ENCODE data around the gene SLC26A8.
"Not testable (repeated sequence)": the region's sequence is repeated elsewhere in the genome, so short reads cannot be mapped to it uniquely, and the experiment has no call there.

The SLC26A8 gene

GRCh38 chr6:35980991-35981645 is 43.3 kb downstream of the SLC26A8 start:
- H3K9me3 ChIP-seq (ENCODE audit: control insufficient read depth, insufficient read depth, low read length): no peaks in the 10 kb centered on the region
- no peaks in the 10 kb centered on the region for H3K27me3 ChIP-seq (ENCODE audit: control insufficient read depth, insufficient read depth, low read length)
- H3K4me1 ChIP-seq (ENCODE audit: control insufficient read depth, insufficient read depth, low read length): peaks cover 6% of the 10 kb centered on the region
- no peak overlapping the region for H3K4me3 ChIP-seq (ENCODE audit: low read depth, low read length)
- H3K36me3 ChIP-seq (ENCODE audit: control insufficient read depth, insufficient read depth, low read length): no peaks in the 10 kb centered on the region
- no peak overlapping the region for H3K9ac ChIP-seq (ENCODE audit: low read depth, low read length)

GRCh38 chr6:35980126-35980525 is 44.3 kb downstream of the SLC26A8 start:
- not testable (repeated sequence) for H3K36me3 ChIP-seq (ENCODE audit: control insufficient read depth, insufficient read depth, low read length); H3K4me1 ChIP-seq (ENCODE audit: control insufficient read depth, insufficient read depth, low read length); H3K27me3 ChIP-seq (ENCODE audit: control insufficient read depth, insufficient read depth, low read length); H3K9me3 ChIP-seq (ENCODE audit: control insufficient read depth, insufficient read depth, low read length); H3K4me3 ChIP-seq (ENCODE audit: low read depth, low read length); H3K9ac ChIP-seq (ENCODE audit: low read depth, low read length)

GRCh38 chr6:35977308-35977707 is 47.1 kb downstream of the SLC26A8 start:
- Histone ChIP-seq H3K9me3 (ENCODE audit: control insufficient read depth, insufficient read depth, low read length) (no peaks in the 10 kb centered on the region), H3K36me3 (ENCODE audit: control insufficient read depth, insufficient read depth, low read length) (no peaks in the 10 kb centered on the region), H3K9ac (ENCODE audit: low read depth, low read length) (no peak overlapping the region), H3K4me3 (ENCODE audit: low read depth, low read length) (no peak overlapping the region), H3K27me3 (ENCODE audit: control insufficient read depth, insufficient read depth, low read length) (no peaks in the 10 kb centered on the region), H3K4me1 (ENCODE audit: control insufficient read depth, insufficient read depth, low read length) (no peaks in the 10 kb centered on the region)

GRCh38 chr6:35973670-35974222 is 50.7 kb downstream of the SLC26A8 start:
- no peaks in the 10 kb centered on the region for H3K27me3 ChIP-seq (ENCODE audit: control insufficient read depth, insufficient read depth, low read length)
- H3K4me1 ChIP-seq (ENCODE audit: control insufficient read depth, insufficient read depth, low read length): no peaks in the 10 kb centered on the region
- H3K9me3 ChIP-seq (ENCODE audit: control insufficient read depth, insufficient read depth, low read length): no peaks in the 10 kb centered on the region
- no peak overlapping the region for H3K4me3 ChIP-seq (ENCODE audit: low read depth, low read length)
- H3K9ac ChIP-seq (ENCODE audit: low read depth, low read length): no peak overlapping the region
- H3K36me3 ChIP-seq (ENCODE audit: control insufficient read depth, insufficient read depth, low read length): no peaks in the 10 kb centered on the region

- no peaks in the 10 kb centered on the region for H3K4me1 ChIP-seq (ENCODE audit: control insufficient read depth, insufficient read depth, low read length)
- H3K36me3 ChIP-seq (ENCODE audit: control insufficient read depth, insufficient read depth, low read length): no peaks in the 10 kb centered on the region
- H3K9me3 ChIP-seq (ENCODE audit: control insufficient read depth, insufficient read depth, low read length): no peaks in the 10 kb centered on the region
- H3K27me3 ChIP-seq (ENCODE audit: control insufficient read depth, insufficient read depth, low read length): no peaks in the 10 kb centered on the region
- no peak overlapping the region for H3K4me3 ChIP-seq (ENCODE audit: low read depth, low read length)
- H3K9ac ChIP-seq (ENCODE audit: low read depth, low read length): no peak overlapping the region
These were observed 51.7 kb downstream of the SLC26A8 start for GRCh38 chr6:35972471-35973367.

GRCh38 chr6:35970181-35970580 is 54.3 kb downstream of the SLC26A8 start:
- no peak overlapping the region for H3K9ac ChIP-seq (ENCODE audit: low read depth, low read length)
- H3K9me3 ChIP-seq (ENCODE audit: control insufficient read depth, insufficient read depth, low read length): no peaks in the 10 kb centered on the region
- H3K4me3 ChIP-seq (ENCODE audit: low read depth, low read length): no peak overlapping the region
- H3K4me1 ChIP-seq (ENCODE audit: control insufficient read depth, insufficient read depth, low read length): peaks cover 3% of the 10 kb centered on the region
- no peaks in the 10 kb centered on the region for H3K27me3 ChIP-seq (ENCODE audit: control insufficient read depth, insufficient read depth, low read length)
- no peaks in the 10 kb centered on the region for H3K36me3 ChIP-seq (ENCODE audit: control insufficient read depth, insufficient read depth, low read length)

GRCh38 chr6:35969646-35970045 is 54.8 kb downstream of the SLC26A8 start:
- no peak overlapping the region for H3K9ac ChIP-seq (ENCODE audit: low read depth, low read length)

GRCh38 chr6:35968821-35969220 is 55.6 kb downstream of the SLC26A8 start:
- Histone ChIP-seq H3K4me3 (ENCODE audit: low read depth, low read length) (no peak overlapping the region), H3K27me3 (ENCODE audit: control insufficient read depth, insufficient read depth, low read length) (no peaks in the 10 kb centered on the region), H3K9me3 (ENCODE audit: control insufficient read depth, insufficient read depth, low read length) (no peaks in the 10 kb centered on the region), H3K9ac (ENCODE audit: low read depth, low read length) (no peak overlapping the region), H3K36me3 (ENCODE audit: control insufficient read depth, insufficient read depth, low read length) (no peaks in the 10 kb centered on the region), H3K4me1 (ENCODE audit: control insufficient read depth, insufficient read depth, low read length) (peaks cover 3% of the 10 kb centered on the region)

More at GRCh38 chr6:35969646-35970045, 54.8 kb downstream of the SLC26A8 start:
- Histone ChIP-seq H3K27me3 (ENCODE audit: control insufficient read depth, insufficient read depth, low read length) (no peaks in the 10 kb centered on the region), H3K4me1 (ENCODE audit: control insufficient read depth, insufficient read depth, low read length) (peaks cover 3% of the 10 kb centered on the region), H3K4me3 (ENCODE audit: low read depth, low read length) (no peak overlapping the region), H3K36me3 (ENCODE audit: control insufficient read depth, insufficient read depth, low read length) (no peaks in the 10 kb centered on the region), H3K9me3 (ENCODE audit: control insufficient read depth, insufficient read depth, low read length) (no peaks in the 10 kb centered on the region)

- no peak overlapping the region for H3K9ac ChIP-seq (ENCODE audit: low read depth, low read length)
- peaks cover 3% of the 10 kb centered on the region for H3K4me1 ChIP-seq (ENCODE audit: control insufficient read depth, insufficient read depth, low read length)
- H3K4me3 ChIP-seq (ENCODE audit: low read depth, low read length): no peak overlapping the region
- H3K27me3 ChIP-seq (ENCODE audit: control insufficient read depth, insufficient read depth, low read length): no peaks in the 10 kb centered on the region
- no peaks in the 10 kb centered on the region for H3K36me3 ChIP-seq (ENCODE audit: control insufficient read depth, insufficient read depth, low read length)
- no peaks in the 10 kb centered on the region for H3K9me3 ChIP-seq (ENCODE audit: control insufficient read depth, insufficient read depth, low read length)
These were observed 57.2 kb downstream of the SLC26A8 start for GRCh38 chr6:35967076-35967774.

- H3K9me3 ChIP-seq (ENCODE audit: control insufficient read depth, insufficient read depth, low read length): no peaks in the 10 kb centered on the region
- no peaks in the 10 kb centered on the region for H3K27me3 ChIP-seq (ENCODE audit: control insufficient read depth, insufficient read depth, low read length)
- no peak overlapping the region for H3K4me3 ChIP-seq (ENCODE audit: low read depth, low read length)
- peaks cover 3% of the 10 kb centered on the region for H3K4me1 ChIP-seq (ENCODE audit: control insufficient read depth, insufficient read depth, low read length)
- H3K9ac ChIP-seq (ENCODE audit: low read depth, low read length): no peak overlapping the region
- no peaks in the 10 kb centered on the region for H3K36me3 ChIP-seq (ENCODE audit: control insufficient read depth, insufficient read depth, low read length)
These were observed 61.5 kb downstream of the SLC26A8 start for GRCh38 chr6:35962779-35963560.

GRCh38 chr6:35960187-35960586 is 64.3 kb downstream of the SLC26A8 start:
- Histone ChIP-seq H3K36me3 (ENCODE audit: control insufficient read depth, insufficient read depth, low read length) (no peaks in the 10 kb centered on the region), H3K9me3 (ENCODE audit: control insufficient read depth, insufficient read depth, low read length) (no peaks in the 10 kb centered on the region), H3K4me1 (ENCODE audit: control insufficient read depth, insufficient read depth, low read length) (no peaks in the 10 kb centered on the region), H3K27me3 (ENCODE audit: control insufficient read depth, insufficient read depth, low read length) (no peaks in the 10 kb centered on the region), H3K9ac (ENCODE audit: low read depth, low read length) (no peak overlapping the region), H3K4me3 (ENCODE audit: low read depth, low read length) (no peak overlapping the region)
